ENCODE results near the gene PRPF31.

- TF ChIP-seq EZH2 (IDR thresholded peaks at IDR 0.05; ENCODE audit: low read length): no peak
- TF ChIP-seq, protein P1, sequence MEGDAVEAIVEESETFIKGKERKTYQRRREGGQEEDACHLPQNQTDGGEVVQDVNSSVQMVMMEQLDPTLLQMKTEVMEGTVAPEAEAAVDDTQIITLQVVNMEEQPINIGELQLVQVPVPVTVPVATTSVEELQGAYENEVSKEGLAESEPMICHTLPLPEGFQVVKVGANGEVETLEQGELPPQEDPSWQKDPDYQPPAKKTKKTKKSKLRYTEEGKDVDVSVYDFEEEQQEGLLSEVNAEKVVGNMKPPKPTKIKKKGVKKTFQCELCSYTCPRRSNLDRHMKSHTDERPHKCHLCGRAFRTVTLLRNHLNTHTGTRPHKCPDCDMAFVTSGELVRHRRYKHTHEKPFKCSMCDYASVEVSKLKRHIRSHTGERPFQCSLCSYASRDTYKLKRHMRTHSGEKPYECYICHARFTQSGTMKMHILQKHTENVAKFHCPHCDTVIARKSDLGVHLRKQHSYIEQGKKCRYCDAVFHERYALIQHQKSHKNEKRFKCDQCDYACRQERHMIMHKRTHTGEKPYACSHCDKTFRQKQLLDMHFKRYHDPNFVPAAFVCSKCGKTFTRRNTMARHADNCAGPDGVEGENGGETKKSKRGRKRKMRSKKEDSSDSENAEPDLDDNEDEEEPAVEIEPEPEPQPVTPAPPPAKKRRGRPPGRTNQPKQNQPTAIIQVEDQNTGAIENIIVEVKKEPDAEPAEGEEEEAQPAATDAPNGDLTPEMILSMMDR (optimal IDR thresholded peaks at IDR 0.05 in 1 of 3, IDR thresholded peaks at IDR 0.05 in 1 of 3, conservative IDR thresholded peaks at IDR 0.05 in 1 of 3; ENCODE audit: extremely low read depth in 1 of 3, insufficient read depth in 2 of 3, low read length in 3 of 3): no peak
Observed at GRCh38 chr19:54164369-54165068, 49.0 kb downstream of the PRPF31 start.

All from keratinocyte (primary cell).